Measurements from ENCODE around the gene DNMT3B.

DNA sequence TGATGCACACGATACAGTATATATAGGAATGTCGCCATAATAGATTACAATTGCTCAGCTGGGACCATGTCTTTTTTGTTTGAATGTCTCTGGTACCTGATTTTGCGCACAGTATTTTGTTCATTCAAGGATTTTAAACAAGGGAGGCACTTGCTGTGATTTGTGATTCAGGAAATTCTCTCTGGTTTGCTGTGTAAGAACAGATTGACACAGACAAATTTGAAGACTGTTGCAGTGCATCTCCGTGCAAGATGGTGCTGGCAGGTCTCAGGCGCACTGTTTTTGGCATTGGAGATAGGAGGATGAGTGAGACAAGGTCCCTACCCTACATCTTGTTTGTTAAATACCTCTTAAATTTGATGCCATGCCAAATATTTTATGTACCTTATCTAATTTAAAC is 60.0 kb downstream of the DNMT3B start:
- TF ChIP-seq MAFK (IDR thresholded peaks at IDR 0.05; ENCODE audit: low read length) (no peak), TBP (optimal IDR thresholded peaks at IDR 0.05; ENCODE audit: low read depth, low read length) (no peak)
- TF ChIP-seq, protein P1, sequence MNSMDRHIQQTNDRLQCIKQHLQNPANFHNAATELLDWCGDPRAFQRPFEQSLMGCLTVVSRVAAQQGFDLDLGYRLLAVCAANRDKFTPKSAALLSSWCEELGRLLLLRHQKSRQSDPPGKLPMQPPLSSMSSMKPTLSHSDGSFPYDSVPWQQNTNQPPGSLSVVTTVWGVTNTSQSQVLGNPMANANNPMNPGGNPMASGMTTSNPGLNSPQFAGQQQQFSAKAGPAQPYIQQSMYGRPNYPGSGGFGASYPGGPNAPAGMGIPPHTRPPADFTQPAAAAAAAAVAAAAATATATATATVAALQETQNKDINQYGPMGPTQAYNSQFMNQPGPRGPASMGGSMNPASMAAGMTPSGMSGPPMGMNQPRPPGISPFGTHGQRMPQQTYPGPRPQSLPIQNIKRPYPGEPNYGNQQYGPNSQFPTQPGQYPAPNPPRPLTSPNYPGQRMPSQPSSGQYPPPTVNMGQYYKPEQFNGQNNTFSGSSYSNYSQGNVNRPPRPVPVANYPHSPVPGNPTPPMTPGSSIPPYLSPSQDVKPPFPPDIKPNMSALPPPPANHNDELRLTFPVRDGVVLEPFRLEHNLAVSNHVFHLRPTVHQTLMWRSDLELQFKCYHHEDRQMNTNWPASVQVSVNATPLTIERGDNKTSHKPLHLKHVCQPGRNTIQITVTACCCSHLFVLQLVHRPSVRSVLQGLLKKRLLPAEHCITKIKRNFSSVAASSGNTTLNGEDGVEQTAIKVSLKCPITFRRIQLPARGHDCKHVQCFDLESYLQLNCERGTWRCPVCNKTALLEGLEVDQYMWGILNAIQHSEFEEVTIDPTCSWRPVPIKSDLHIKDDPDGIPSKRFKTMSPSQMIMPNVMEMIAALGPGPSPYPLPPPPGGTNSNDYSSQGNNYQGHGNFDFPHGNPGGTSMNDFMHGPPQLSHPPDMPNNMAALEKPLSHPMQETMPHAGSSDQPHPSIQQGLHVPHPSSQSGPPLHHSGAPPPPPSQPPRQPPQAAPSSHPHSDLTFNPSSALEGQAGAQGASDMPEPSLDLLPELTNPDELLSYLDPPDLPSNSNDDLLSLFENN (IDR thresholded peaks at IDR 0.05; ENCODE audit: low read depth in 2 of 2, low read length in 2 of 2), result no peak
- TF ChIP-seq, protein P2, sequence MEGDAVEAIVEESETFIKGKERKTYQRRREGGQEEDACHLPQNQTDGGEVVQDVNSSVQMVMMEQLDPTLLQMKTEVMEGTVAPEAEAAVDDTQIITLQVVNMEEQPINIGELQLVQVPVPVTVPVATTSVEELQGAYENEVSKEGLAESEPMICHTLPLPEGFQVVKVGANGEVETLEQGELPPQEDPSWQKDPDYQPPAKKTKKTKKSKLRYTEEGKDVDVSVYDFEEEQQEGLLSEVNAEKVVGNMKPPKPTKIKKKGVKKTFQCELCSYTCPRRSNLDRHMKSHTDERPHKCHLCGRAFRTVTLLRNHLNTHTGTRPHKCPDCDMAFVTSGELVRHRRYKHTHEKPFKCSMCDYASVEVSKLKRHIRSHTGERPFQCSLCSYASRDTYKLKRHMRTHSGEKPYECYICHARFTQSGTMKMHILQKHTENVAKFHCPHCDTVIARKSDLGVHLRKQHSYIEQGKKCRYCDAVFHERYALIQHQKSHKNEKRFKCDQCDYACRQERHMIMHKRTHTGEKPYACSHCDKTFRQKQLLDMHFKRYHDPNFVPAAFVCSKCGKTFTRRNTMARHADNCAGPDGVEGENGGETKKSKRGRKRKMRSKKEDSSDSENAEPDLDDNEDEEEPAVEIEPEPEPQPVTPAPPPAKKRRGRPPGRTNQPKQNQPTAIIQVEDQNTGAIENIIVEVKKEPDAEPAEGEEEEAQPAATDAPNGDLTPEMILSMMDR (IDR thresholded peaks at IDR 0.05 in 2 of 3, conservative IDR thresholded peaks at IDR 0.05 in 1 of 3; ENCODE audit: insufficient read depth in 2 of 3, low read depth in 1 of 3, low read length in 3 of 3), result no peak

All from K562 (cell line).